Coronary artery (tissue), 2 donors: ENCODE data around the gene NOMO2.
"Not testable (repeated sequence)": the region's sequence is repeated elsewhere in the genome, so short reads cannot be mapped to it uniquely, and the experiment has no call there.

Source experiments
- DNase-seq: peaks from one replicate; pipeline ENCODE4 v3.0.0-alpha.2; 2017; ENCODE audit warnings: low spot score
- H3K27ac ChIP-seq, 2 donors: fragments of 200-600 bp; sonication (generic); one replicate each; pipeline ENCODE4 v1.5.1; 2016 to 2019
- H3K4me3 ChIP-seq: fragments of 200-600 bp; sonication (generic); 2 replicates; pipeline ENCODE4 v1.5.1; 2016; ENCODE audit warnings: mild to moderate bottlenecking, moderate library complexity

Gene NOMO2

GRCh38 chr16:18394363-18394762 is 167.5 kb downstream of the NOMO2 start:
- not testable (repeated sequence) for H3K27ac ChIP-seq, H3K4me3 ChIP-seq, DNase-seq

- not testable (repeated sequence) for H3K27ac ChIP-seq, H3K4me3 ChIP-seq, DNase-seq
Observed at GRCh38 chr16:18387767-18388166, 174.1 kb downstream of the NOMO2 start.

- not testable (repeated sequence) for H3K27ac ChIP-seq, H3K4me3 ChIP-seq, DNase-seq
Observed at GRCh38 chr16:18386517-18386916, 175.4 kb downstream of the NOMO2 start.

- H3K4me3 ChIP-seq, H3K27ac ChIP-seq, DNase-seq: not testable (repeated sequence)
Observed at GRCh38 chr16:18385285-18385684, 176.6 kb downstream of the NOMO2 start.

- H3K4me3 ChIP-seq, DNase-seq: not testable (repeated sequence)
Observed at GRCh38 chr16:18384869-18385268, 177.0 kb downstream of the NOMO2 start.

GRCh38 chr16:18384098-18384636 is 177.7 kb downstream of the NOMO2 start:
- H3K27ac ChIP-seq, DNase-seq: not testable (repeated sequence)

More at GRCh38 chr16:18384869-18385268, 177.0 kb downstream of the NOMO2 start:
- H3K27ac ChIP-seq = not testable (repeated sequence)

GRCh38 chr16:18382696-18383095 is 179.2 kb downstream of the NOMO2 start:
- not testable (repeated sequence) for H3K27ac ChIP-seq, DNase-seq, H3K4me3 ChIP-seq

More at GRCh38 chr16:18384098-18384636, 177.7 kb downstream of the NOMO2 start:
- H3K4me3 ChIP-seq = not testable (repeated sequence)
